ENCODE measurements around the gene NEGR1. TPM values are rescaled to one million over a fixed set of nuclear protein-coding genes. Genes with fewer than 3 reads are reported as not detected.

NEGR1 gene
- total RNA-seq, 4 donors from 2014 or later, result 7.0 to 10.0 (median 8.1) TPM

- TF ChIP-seq POLR2A (IDR thresholded peaks at IDR 0.05) (no peak), CTCF (IDR thresholded peaks at IDR 0.05) (no peak)
- no peak overlapping the region for H3K27ac ChIP-seq
- H3K36me3 ChIP-seq, result no peaks in the 10 kb centered on the region
- in situ Hi-C loops (cut with MboI; ENCODE audit: low pct_ligation_motif_present in 1 of 4, low pct_unique_long_range_greater_than_20kb in 1 of 4, low sequenced_read_pairs in 3 of 4), result no loop called here
- intact Hi-C loops (cut with DNase I; ENCODE audit: low total_unique reads), result no loop called here
- no peak overlapping the region for H3K4me3 ChIP-seq
- no peaks in the 10 kb centered on the region for H3K4me1 ChIP-seq
- no peaks in the 10 kb centered on the region for H3K27me3 ChIP-seq
- H3K9me3 ChIP-seq, result no peaks in the 10 kb centered on the region
- DNase-seq, result no peak
- 81 to 91% methylated on average over 1 of the region's 1 CpG for WGBS, 2 donors (ENCODE audit: low coverage in 1 of 2)
Measured at GRCh38 chr1:72015006-72015405, 267.3 kb downstream of the NEGR1 start.

GRCh38 chr1:72013161-72013560 is 269.2 kb downstream of the NEGR1 start:
- no peak overlapping the region for H3K4me3 ChIP-seq
- no peak for DNase-seq
- no peak for TF ChIP-seq CTCF (IDR thresholded peaks at IDR 0.05)
- TF ChIP-seq POLR2AphosphoS5 (IDR thresholded peaks at IDR 0.05), result no peak
- TF ChIP-seq POLR2A (IDR thresholded peaks at IDR 0.05), result no peak
- no peak for TF ChIP-seq EP300 (IDR thresholded peaks at IDR 0.05; ENCODE audit: low read depth)
- no peak overlapping the region for H3K27ac ChIP-seq
- in situ Hi-C loops (cut with MboI; ENCODE audit: low pct_ligation_motif_present in 1 of 4, low pct_unique_long_range_greater_than_20kb in 1 of 4, low sequenced_read_pairs in 3 of 4) (no loop called here), intact Hi-C loops (cut with DNase I; ENCODE audit: low total_unique reads) (no loop called here)
- no peaks in the 10 kb centered on the region for H3K27me3 ChIP-seq
- H3K36me3 ChIP-seq, result no peaks in the 10 kb centered on the region
- WGBS, 2 donors (ENCODE audit: low coverage in 1 of 2), result 25 to 59% methylated on average over 1 of the region's 1 CpG
- H3K4me1 ChIP-seq, result peaks cover 0 to 3% (median 0%) of the 10 kb centered on the region in 4 donors
- H3K9me3 ChIP-seq, result no peaks in the 10 kb centered on the region

- Histone ChIP-seq H3K36me3 (no peaks in the 10 kb centered on the region), H3K9me3 (no peaks in the 10 kb centered on the region), H3K4me3 (no peak overlapping the region), H3K27me3 (no peaks in the 10 kb centered on the region), H3K4me1 (peaks cover 0 to 3% (median 0%) of the 10 kb centered on the region in 4 donors), H3K27ac (no peak overlapping the region)
- intact Hi-C loops (cut with DNase I; ENCODE audit: low total_unique reads) (no loop called here), in situ Hi-C loops (cut with MboI; ENCODE audit: low pct_ligation_motif_present in 1 of 4, low pct_unique_long_range_greater_than_20kb in 1 of 4, low sequenced_read_pairs in 3 of 4) (no loop called here)
- TF ChIP-seq EP300 (IDR thresholded peaks at IDR 0.05; ENCODE audit: low read depth), result no peak
- no peak for DNase-seq
- 74 to 87% methylated on average over 6 of the region's 6 CpGs for WGBS, 2 donors (ENCODE audit: low coverage in 1 of 2)
Measured at GRCh38 chr1:72011721-72012120, 270.6 kb downstream of the NEGR1 start.

DNA sequence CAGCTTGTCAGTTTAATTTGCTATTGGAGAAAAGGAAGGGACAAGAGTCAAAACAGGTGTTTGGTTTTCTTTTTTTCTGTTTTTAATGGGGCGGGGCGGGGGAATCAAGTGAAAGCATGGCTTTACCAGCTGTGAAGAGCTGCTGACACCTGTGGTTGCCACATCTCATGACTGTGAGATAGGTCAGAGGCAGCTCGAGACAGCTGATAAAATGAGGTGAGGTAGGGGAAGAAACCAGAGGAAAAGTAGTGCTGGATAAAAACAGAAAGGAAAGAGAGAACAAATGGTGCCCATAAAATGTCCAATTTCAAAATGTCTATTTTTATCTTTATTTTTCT is 272.3 kb downstream of the NEGR1 start:
- no peaks in the 10 kb centered on the region for H3K9me3 ChIP-seq
- no peaks in the 10 kb centered on the region for H3K27me3 ChIP-seq
- no peak overlapping the region for H3K27ac ChIP-seq
- peaks cover 0 to 3% (median 0%) of the 10 kb centered on the region in 4 donors for H3K4me1 ChIP-seq
- in situ Hi-C loops (cut with MboI; ENCODE audit: low pct_ligation_motif_present in 1 of 4, low pct_unique_long_range_greater_than_20kb in 1 of 4, low sequenced_read_pairs in 3 of 4) (no loop called here), intact Hi-C loops (cut with DNase I; ENCODE audit: low total_unique reads) (no loop called here)
- no peak overlapping the region for H3K4me3 ChIP-seq
- WGBS, 2 donors (ENCODE audit: low coverage in 1 of 2), result 64 to 82% methylated on average over 3 of the region's 3 CpGs
- TF ChIP-seq CTCF (IDR thresholded peaks at IDR 0.05), result no peak
- TF ChIP-seq POLR2A (IDR thresholded peaks at IDR 0.05), result no peak
- TF ChIP-seq EP300 (IDR thresholded peaks at IDR 0.05; ENCODE audit: low read depth), result no peak
- no peak for TF ChIP-seq POLR2AphosphoS5 (IDR thresholded peaks at IDR 0.05)
- no peak for DNase-seq
- no peaks in the 10 kb centered on the region for H3K36me3 ChIP-seq

Data from transverse colon (tissue), 4 donors.